Nucleus accumbens (tissue), 56 donors: ENCODE data around the gene MYH3.

ENCODE experiments used
- DNase-seq, 56 donors: peaks; one replicate each; lab custom pipeline; 2025; lab: John Stamatoyannopoulos, UW

The MYH3 gene

GRCh38 chr17:10616502-10617119 lies 40.5 kb downstream of the MYH3 start:
- peak in 44 of 56 donors; percentile 3 to 84 (median 32) for DNase-seq

- DNase-seq: peak in 31 of 56 donors; percentile 0 to 56 (median 10)
These were observed 42.5 kb downstream of the MYH3 start for GRCh38 chr17:10614536-10615155.

- no peak for DNase-seq
These were observed 43.2 kb downstream of the MYH3 start for GRCh38 chr17:10613775-10614513.

GRCh38 chr17:10612957-10613744 lies 44.0 kb downstream of the MYH3 start:
- DNase-seq: no peak

- no peak for DNase-seq
These were observed 46.2 kb downstream of the MYH3 start for GRCh38 chr17:10610884-10611283.

GRCh38 chr17:10608244-10608643 lies 48.9 kb downstream of the MYH3 start:
- no peak for DNase-seq

- DNase-seq: no peak
These were observed 51.0 kb downstream of the MYH3 start for GRCh38 chr17:10606110-10606509.

- DNase-seq: no peak
These were observed 51.8 kb downstream of the MYH3 start for GRCh38 chr17:10605221-10605783.

- no peak for DNase-seq
These were observed 52.6 kb downstream of the MYH3 start for GRCh38 chr17:10604521-10604920.

- DNase-seq: no peak
These were observed 53.2 kb downstream of the MYH3 start for GRCh38 chr17:10603931-10604330.

- no peak for DNase-seq
These were observed 56.5 kb downstream of the MYH3 start for GRCh38 chr17:10600571-10600970.

- DNase-seq: no peak
These were observed 58.5 kb downstream of the MYH3 start for GRCh38 chr17:10598621-10599020.

- no peak for DNase-seq
These were observed 67.5 kb downstream of the MYH3 start for GRCh38 chr17:10589553-10590145.

- DNase-seq: no peak
These were observed 71.6 kb downstream of the MYH3 start for GRCh38 chr17:10585529-10585928.

- no peak for DNase-seq
These were observed 73.3 kb downstream of the MYH3 start for GRCh38 chr17:10583834-10584233.

GRCh38 chr17:10579270-10579669 lies 77.8 kb downstream of the MYH3 start:
- DNase-seq: no peak
